Keratinocyte (primary cell): ENCODE data around the gene AQR.

ENCODE experiments used
- CTCF ChIP-seq, 3 experiments: IDR thresholded peaks in 1 of 3; conservative IDR thresholded peaks in 1 of 3; optimal IDR thresholded peaks in 1 of 3; 2 replicates in 2 of 3; 3 replicates in 1 of 3; pipeline versions ENCODE3 to v1.5.1; 2011; ENCODE audit warnings: low read length in 3 of 3, mild to moderate bottlenecking in 3 of 3, moderate library complexity in 2 of 3, control low read depth in 1 of 3, inconsistent platforms in 1 of 3; ENCODE audit not compliant: insufficient read depth in 2 of 3; ENCODE audit errors: extremely low read depth in 1 of 3
- EZH2 ChIP-seq: IDR thresholded peaks from one replicate; pipeline ENCODE4 v1.6.1; 2012; ENCODE audit warnings: inconsistent platforms, mild to moderate bottlenecking, low read length, moderate library complexity

GRCh38 chr15:34802371-34802770 is 167.2 kb downstream of the AQR start:
- TF ChIP-seq CTCF (optimal IDR thresholded peaks at IDR 0.05 in 1 of 3, IDR thresholded peaks at IDR 0.05 in 1 of 3, conservative IDR thresholded peaks at IDR 0.05 in 1 of 3; ENCODE audit: extremely low read depth in 1 of 3, insufficient read depth in 2 of 3, low read length in 3 of 3) (no peak), EZH2 (no peak)
